Measurements from ENCODE around the gene GZMB.
A peak's percentile ranks its signal among the peaks of the same experiment; 100 is the strongest.
"Not testable (repeated sequence)": the region's sequence is repeated elsewhere in the genome, so short reads cannot be mapped to it uniquely, and the experiment has no call there.

The GZMB gene

GRCh38 chr14:24630872-24631477 lies 3.0 kb downstream of the GZMB start:
- no peak for DNase-seq

DNA sequence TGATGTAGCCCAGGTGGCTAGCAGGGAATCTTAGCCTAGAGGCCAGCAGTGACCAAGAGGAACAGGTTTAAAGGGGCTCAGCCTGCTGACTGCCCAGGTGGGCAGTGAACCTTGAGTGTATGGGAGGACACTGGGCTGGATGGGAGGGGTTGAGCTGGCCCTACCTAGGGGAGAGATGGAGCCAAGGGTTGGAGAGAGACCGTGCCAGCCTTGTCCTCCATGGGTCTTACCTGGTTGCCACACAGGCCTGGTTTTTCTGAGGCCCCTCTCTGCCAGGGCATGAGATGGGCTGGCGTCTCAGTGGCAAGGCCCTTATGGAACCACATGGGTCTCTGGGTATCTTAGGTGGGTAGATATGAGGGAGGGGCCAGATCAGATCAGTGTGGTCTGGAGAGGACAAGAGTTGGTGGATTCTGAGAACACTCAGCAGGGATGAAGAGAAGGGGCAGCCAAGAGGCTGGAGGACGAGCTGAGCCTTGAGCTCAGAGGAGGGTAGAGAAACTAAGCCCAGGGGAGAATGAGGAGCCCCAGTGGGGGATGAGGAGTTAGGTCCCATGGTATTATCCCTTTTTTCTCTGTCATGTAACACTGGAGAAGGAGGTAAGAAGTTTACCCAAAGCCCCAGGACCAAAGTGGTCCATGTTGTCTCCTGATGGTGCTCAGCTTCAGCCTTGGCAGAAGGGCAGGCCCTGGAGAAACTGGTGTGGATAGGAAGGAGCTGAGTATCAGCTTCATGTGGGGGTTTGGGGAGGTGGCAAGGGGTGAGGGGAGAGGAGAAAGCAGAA lies 3.7 kb downstream of the GZMB start:
- DNase-seq, result no peak

DNA sequence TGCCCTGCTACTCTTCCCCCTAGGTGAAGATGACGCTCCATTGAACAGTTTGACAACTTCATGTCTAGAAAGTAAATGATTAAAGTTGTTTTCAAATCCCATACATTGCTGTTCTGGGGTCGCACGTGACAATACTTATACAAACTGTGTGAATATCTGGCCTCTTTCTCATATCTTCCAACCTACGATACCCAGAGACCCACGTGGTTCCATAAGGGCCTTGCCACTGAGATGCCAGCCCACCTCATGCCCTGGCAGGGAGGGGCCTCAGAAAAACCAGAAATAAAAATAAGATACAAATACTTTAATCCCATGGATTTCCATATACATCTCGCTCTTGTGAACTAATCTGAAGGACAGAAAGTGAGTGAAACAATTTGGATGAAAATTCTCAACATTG lies 4.5 kb downstream of the GZMB start:
- no peak for DNase-seq

DNA sequence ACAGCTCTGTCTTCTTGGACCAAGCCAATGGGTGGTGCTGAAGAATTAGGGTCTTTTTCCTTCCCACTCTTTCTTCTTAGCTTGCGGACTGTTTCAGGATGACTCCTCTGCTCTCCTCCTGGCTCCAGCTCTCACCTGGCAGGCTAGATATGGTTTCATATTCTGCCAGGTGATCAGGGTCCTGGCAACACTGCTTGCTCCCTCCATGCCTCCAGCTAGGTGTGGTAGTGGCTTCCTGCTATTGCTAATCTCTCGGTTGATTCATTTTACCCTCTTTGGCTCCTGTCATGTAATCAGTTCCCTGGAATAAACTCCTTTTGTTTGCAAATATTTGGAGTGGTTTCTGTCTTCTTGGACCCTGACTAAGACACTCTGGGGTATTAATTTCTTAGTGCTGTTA lies 20.2 kb downstream of the GZMB start:
- no peak for DNase-seq

DNA sequence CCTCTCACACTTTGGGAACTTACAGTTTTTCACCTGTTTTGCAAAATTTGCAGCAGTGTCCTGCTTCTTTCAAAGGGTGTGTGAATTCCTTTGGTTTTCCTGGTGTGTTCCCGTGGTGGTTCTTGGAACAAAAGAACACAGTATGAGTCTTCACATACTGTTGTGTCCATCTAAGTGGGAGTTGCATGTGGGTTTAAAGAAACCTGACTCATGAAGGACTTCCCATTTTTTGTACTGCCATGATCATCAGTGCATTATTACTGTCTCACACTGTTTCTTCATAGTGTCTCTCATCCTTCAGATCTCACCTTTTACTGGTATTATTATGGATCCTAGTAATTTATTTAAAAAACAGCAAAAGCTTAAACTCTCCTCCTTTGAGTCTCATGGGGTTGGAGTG lies 20.7 kb downstream of the GZMB start:
- no peak for DNase-seq

GRCh38 chr14:24612196-24612595 lies 21.8 kb downstream of the GZMB start:
- DNase-seq, result no peak

DNA sequence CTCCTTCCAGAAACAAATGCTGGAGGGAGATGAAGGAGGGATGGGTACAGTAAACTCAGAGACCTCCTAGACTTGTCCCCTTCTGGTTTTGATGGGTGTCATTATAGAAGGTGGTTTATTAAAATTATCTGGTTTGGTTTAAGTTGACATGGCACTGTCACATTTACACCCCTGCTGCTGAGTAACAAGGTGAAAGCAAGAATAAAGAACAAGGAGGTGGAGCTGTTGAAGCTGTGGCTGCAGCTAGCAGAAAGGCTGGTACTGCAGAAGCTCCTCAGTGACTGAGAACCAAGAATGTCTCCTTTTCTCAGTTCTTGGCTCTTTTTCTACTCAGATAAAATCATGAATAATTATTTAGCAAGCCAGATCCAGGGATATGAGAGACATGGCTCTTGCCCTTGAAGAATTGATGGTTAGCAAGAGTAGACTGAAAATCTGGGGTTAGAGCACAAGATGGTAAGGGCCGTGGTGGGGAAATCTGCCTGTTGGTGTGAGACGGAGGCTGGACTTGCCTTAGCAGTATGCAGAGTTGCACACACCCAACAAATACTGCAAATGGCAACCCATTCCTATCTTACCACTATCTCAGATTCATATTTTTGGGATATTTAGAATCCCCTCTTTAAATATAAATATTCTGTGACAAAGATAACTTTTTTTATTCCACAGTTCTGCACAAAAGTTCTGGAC lies 24.2 kb downstream of the GZMB start, which contains the start of gene GZMH:
GZMH (minus strand) TSS at position 31 of the 690 bp plus-strand sequence. CDS start 72 bp downstream, outside the sequence.
- DNase-seq, result no peak

GRCh38 chr14:24607635-24608514 lies 26.1 kb downstream of the GZMB start:
- no peak for DNase-seq

GRCh38 chr14:24607081-24607480 lies 26.9 kb downstream of the GZMB start:
- no peak for DNase-seq

GRCh38 chr14:24606297-24606696 lies 27.7 kb downstream of the GZMB start:
- no peak for DNase-seq

- peak; percentile 68 to 79 for DNase-seq
These were observed 28.4 kb downstream of the GZMB start for GRCh38 chr14:24605435-24606190.

DNA sequence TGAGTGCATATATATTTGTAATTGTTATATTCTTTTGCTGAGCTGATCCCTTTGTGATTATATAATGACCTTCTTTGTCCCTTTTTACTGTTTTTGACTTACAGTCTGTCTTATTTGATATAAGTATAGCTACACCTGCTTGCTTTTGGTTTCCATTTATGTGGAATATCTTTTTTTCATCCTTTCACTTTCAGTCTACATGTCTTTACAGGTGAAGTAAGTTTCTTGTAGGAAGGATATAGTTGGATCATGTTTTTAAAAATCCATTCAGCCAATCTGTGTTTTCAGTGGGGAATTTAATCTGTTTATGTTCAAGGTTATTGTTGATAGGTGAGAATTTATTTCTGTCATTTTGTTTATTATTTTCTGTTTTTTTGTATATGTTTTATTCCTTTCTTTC lies 36.6 kb downstream of the GZMB start:
- no peak for DNase-seq

DNA sequence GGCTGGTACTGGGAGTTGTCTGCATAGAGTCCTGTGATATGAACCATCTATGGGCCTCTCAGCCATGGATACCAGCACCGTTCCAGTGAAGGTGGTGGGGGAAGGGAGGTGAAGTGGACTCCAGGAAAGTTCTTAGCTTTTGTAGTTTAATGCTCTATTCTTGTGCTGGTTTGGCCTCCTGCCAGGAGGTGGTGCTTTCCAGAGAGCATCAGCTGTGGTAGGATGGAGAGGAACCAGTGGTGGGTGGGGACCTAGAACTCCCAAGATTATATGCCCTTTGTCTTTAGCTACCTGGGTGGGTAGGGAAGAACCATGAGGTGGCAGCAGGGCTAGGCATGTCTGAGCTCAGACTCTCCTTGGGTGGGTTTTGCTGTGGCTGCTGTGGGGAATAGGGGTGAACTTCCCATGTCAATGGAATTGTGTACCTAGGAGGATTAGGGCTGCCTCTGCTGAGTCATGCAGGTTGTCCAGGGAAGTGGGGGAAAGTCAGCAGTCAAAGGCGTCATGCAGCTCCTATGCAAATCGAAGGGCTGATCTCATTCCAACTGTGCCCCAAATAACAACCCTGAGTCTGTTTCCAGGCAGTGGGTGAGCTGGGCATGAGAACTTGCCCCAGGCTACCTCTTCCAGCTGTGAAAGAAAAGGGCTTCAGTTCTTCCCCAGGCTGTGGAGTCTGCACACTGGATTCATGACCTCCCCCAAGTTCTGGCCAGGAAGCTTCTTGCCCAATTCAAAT lies 38.7 kb downstream of the GZMB start:
- no peak for DNase-seq

GRCh38 chr14:24591004-24591403 lies 43.0 kb downstream of the GZMB start:
- not testable (repeated sequence) for DNase-seq

DNA sequence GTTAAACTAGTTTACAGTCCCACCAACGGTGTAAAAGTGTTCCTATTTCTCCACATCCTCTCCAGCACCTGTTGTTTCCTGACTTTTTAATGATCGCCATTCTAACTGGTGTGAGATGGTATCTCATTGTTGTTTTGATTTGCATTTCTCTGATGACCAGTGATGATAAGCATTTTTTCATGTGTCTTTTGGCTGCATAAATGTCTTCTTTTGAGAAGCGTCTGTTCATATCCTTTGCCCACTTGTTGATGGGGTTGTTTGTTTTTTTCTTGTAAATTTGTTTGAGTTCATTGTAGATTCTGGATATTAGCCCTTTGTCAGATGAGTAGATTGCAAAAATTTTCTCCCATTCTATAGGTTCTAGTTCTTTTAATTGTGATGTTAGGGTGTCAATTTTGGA lies 49.6 kb downstream of the GZMB start:
- DNase-seq, result not testable (repeated sequence)

Measured in stimulated activated CD4-positive, alpha-beta T cell treated with anti-CD3 and anti-CD28 coated beads, Interleukin-2, amount 100 ng/mL, for 24 hours (primary cell).